T-cell (primary cell): ENCODE results near the gene C2CD3. TPM values are rescaled to one million over a fixed set of nuclear protein-coding genes. Genes with fewer than 3 reads are reported as not detected.
A peak's percentile ranks its signal among the peaks of the same experiment; 100 is the strongest.

Experiments used
- ATAC-seq, 4 experiments: fragments of 200-7000 bp in 3 of 4; fragments of 150-1000 bp in 1 of 4; cut with Tn5 transposase; replicated peaks in 1 of 4; 1 replicate in 3 of 4; 2 replicates in 1 of 4; pipeline ENCODE4 v1.10.0; 2021; ENCODE audit warnings: moderate library complexity in 3 of 4, mild to moderate bottlenecking in 2 of 4, moderate number of reproducible peaks in 1 of 4
- CTCF ChIA-PET, 2 donors: fragments of 300-600 bp; sonication (Branson Sonifier 250); formaldehyde crosslinking; loops; one replicate each; lab custom pipeline; 2022; ENCODE audit warnings: antibody characterized with exemption in 2 of 2; lab: Charles Lee
- POLR2A ChIA-PET, 2 donors: fragments of 300-600 bp; sonication (Branson Sonifier 250); formaldehyde crosslinking; loops; one replicate each; lab custom pipeline; 2022; ENCODE audit warnings: antibody characterized with exemption in 2 of 2; lab: Charles Lee
- DNase-seq, 35 experiments: peaks; one replicate each; pipeline versions ENCODE4 v3.0.0 to v3.0.0-alpha.2; 2013 to 2023
- H3K27ac ChIP-seq: one replicate; pipeline ENCODE4 v1.5.1; 2013; ENCODE audit warnings: low read length
- H3K27me3 ChIP-seq, 2 experiments: replicated peaks in 1 of 2; 1 replicate in 1 of 2; 2 replicates in 1 of 2; pipeline versions ENCODE4 v1.6.1 to v1.7.0; 2013; ENCODE audit warnings: low read length in 1 of 2, mixed read lengths in 1 of 2; ENCODE audit not compliant: control insufficient read depth in 2 of 2, insufficient read depth in 2 of 2; ENCODE audit errors: extremely low read depth in 1 of 2
- H3K36me3 ChIP-seq, 2 donors: 1 replicate in 1 of 2; 2 replicates in 1 of 2; pipeline versions ENCODE4 v1.6.1 to v1.7.0; 2013; ENCODE audit warnings: low read length in 1 of 2; ENCODE audit not compliant: control insufficient read depth in 2 of 2, insufficient read depth in 1 of 2; ENCODE audit errors: extremely low read depth in 1 of 2
- H3K4me1 ChIP-seq, 2 experiments: 1 replicate in 1 of 2; 2 replicates in 1 of 2; pipeline versions ENCODE4 v1.6.1 to v1.7.0; 2013; ENCODE audit warnings: low read length in 2 of 2, mixed read lengths in 1 of 2; ENCODE audit not compliant: insufficient read depth in 2 of 2, control insufficient read depth in 1 of 2; ENCODE audit errors: extremely low read depth in 1 of 2
- H3K4me3 ChIP-seq, 2 donors: 1 replicate in 1 of 2; 2 replicates in 1 of 2; pipeline versions ENCODE4 v1.5.1 to v1.7.0; 2013; ENCODE audit warnings: mild to moderate bottlenecking in 2 of 2, low read length in 1 of 2, moderate library complexity in 1 of 2; ENCODE audit not compliant: control insufficient read depth in 1 of 2; ENCODE audit errors: extremely low read depth in 1 of 2
- H3K9me3 ChIP-seq: 2 replicates; pipeline ENCODE4 v1.7.0; 2013
- H3K27ac Mint-ChIP-seq, 2 donors: one replicate each; pipeline ENCODE4 v1.8.0; 2020 to 2021; ENCODE audit warnings: mild to moderate bottlenecking in 2 of 2, mixed read lengths in 2 of 2
- H3K27me3 Mint-ChIP-seq, 2 donors: one replicate each; pipeline ENCODE4 v1.8.0; 2021 to 2022; ENCODE audit warnings: mixed read lengths in 2 of 2
- H3K36me3 Mint-ChIP-seq: one replicate; pipeline ENCODE4 v1.8.0; 2021; ENCODE audit warnings: mixed read lengths
- H3K4me1 Mint-ChIP-seq, 3 donors: one replicate each; pipeline ENCODE4 v1.8.0; 2020 to 2022; ENCODE audit warnings: mixed read lengths in 3 of 3, mild to moderate bottlenecking in 1 of 3
- H3K4me3 Mint-ChIP-seq, 3 donors: one replicate each; pipeline ENCODE4 v1.8.0; 2020 to 2022; ENCODE audit warnings: mild to moderate bottlenecking in 3 of 3, mixed read lengths in 3 of 3, moderate library complexity in 3 of 3
- H3K9me3 Mint-ChIP-seq, 3 donors: one replicate each; pipeline ENCODE4 v1.8.0; 2020 to 2022; ENCODE audit warnings: mixed read lengths in 3 of 3
- WGBS: methylation state at CpG from one replicate; pipeline ENCODE4 v1.1.5; 2013; ENCODE audit warnings: missing lambda C conversion rate; ENCODE audit not compliant: insufficient coverage; 5-methylcytosine and 5-hydroxymethylcytosine counted together
- total RNA-seq, 35 experiments: library from RNA in 6 of 35; stranded (reverse) in 6 of 35; fragments of 120-200 nt in 1 of 35; gene quantifications; one replicate each; pipeline versions ENCODE4 v1.2.1 to v1.2.4 and lab custom pipeline; 2013 to 2026

Gene C2CD3
- total RNA-seq, 5 donors from 2014 or later (not counting 1 experiment from before 2014, with no cell fraction given), result 37.0 to 47.7 (median 41.0) TPM

GRCh38 chr11:74013141-74013540 lies 157.7 kb downstream of the C2CD3 start:
- peaks cover 63 to 85% of the 10 kb centered on the region in 2 experiments for H3K4me1 ChIP-seq
- Mint-ChIP-seq H3K27ac (peak overlapping the region; percentile 94 to 97), H3K9me3 (no peaks in the 10 kb centered on the region), H3K4me1 (peaks cover 81 to 94% (median 89%) of the 10 kb centered on the region in 3 donors), H3K36me3 (peaks cover 21% of the 10 kb centered on the region), H3K4me3 (peak overlapping the region in 1 of 3 donors; percentile 66), H3K27me3 (no peaks in the 10 kb centered on the region)
- POLR2A ChIA-PET, result interaction anchor here (0.6 to 3.4 kb wide), 3 partner anchors 18 to 47 kb away, joined by 5 to 24 read pairs (median 6); no protein-coding TSS in a partner anchor
- CTCF ChIA-PET, result interaction anchor here in 1 of 2 donors (1.4 kb wide), 1 partner anchor 33 kb away, joined by 6 read pairs; no protein-coding TSS in a partner anchor
- DNase-seq, result no peak
- peak overlapping the region; percentile 81 for H3K27ac ChIP-seq
- H3K4me3 ChIP-seq, result no peak overlapping the region
- H3K27me3 ChIP-seq, result no peaks in the 10 kb centered on the region
- 100% methylated on average over 6 of the region's 8 CpGs for WGBS
- H3K9me3 ChIP-seq, result no peaks in the 10 kb centered on the region
- ATAC-seq, result no peak
- peaks cover 9 to 10% of the 10 kb centered on the region in 2 donors for H3K36me3 ChIP-seq

- 92% methylated on average over 4 of the region's 14 CpGs for WGBS
- Mint-ChIP-seq H3K4me3 (peak overlapping the region in 2 of 3 donors; percentile 10 to 66), H3K27me3 (no peaks in the 10 kb centered on the region), H3K4me1 (peaks cover 89 to 98% (median 98%) of the 10 kb centered on the region in 3 donors), H3K27ac (peak overlapping the region; percentile 94 to 97), H3K36me3 (peaks cover 15% of the 10 kb centered on the region), H3K9me3 (no peaks in the 10 kb centered on the region)
- no peaks in the 10 kb centered on the region for H3K27me3 ChIP-seq
- peak overlapping the region in 1 of 2 donors; percentile 25 for H3K4me3 ChIP-seq
- H3K9me3 ChIP-seq, result no peaks in the 10 kb centered on the region
- ChIA-PET CTCF (interaction anchor here (0.6 to 1.4 kb wide), 3 partner anchors 17 to 71 kb away, joined by 3 to 7 read pairs (median 3); no protein-coding TSS in a partner anchor), POLR2A (interaction anchor here (0.6 to 3.4 kb wide), 10 partner anchors 10 to 704 kb away, joined by 3 to 24 read pairs (median 4); partner anchors contain the start of gene UCP2 (in 1 of the 2))
- H3K27ac ChIP-seq, result peak overlapping the region; percentile 81
- H3K36me3 ChIP-seq, result peaks cover 4 to 10% of the 10 kb centered on the region in 2 donors
- ATAC-seq (no peak), DNase-seq (no peak)
- H3K4me1 ChIP-seq, result peaks cover 71 to 92% of the 10 kb centered on the region in 2 experiments
Measured at GRCh38 chr11:74012074-74012809, 158.6 kb downstream of the C2CD3 start.

- no peaks in the 10 kb centered on the region for H3K27me3 ChIP-seq
- Mint-ChIP-seq H3K27ac (peak overlapping the region; percentile 94 to 97), H3K9me3 (no peaks in the 10 kb centered on the region), H3K27me3 (no peaks in the 10 kb centered on the region), H3K36me3 (peaks cover 10% of the 10 kb centered on the region), H3K4me3 (peak overlapping the region; percentile 39 to 66 (median 59)), H3K4me1 (peaks cover 89 to 97% (median 96%) of the 10 kb centered on the region in 3 donors)
- ATAC-seq (peak; percentile 60 to 80 (median 63)), DNase-seq (peak in 19 of 35 experiments; percentile 14 to 70 (median 32))
- H3K9me3 ChIP-seq, result no peaks in the 10 kb centered on the region
- CTCF ChIA-PET, result interaction anchor here (0.6 to 1.4 kb wide), 3 partner anchors 16 to 70 kb away, joined by 3 to 7 read pairs (median 3); no protein-coding TSS in a partner anchor
- H3K4me1 ChIP-seq, result peaks cover 72 to 98% of the 10 kb centered on the region in 2 experiments
- peak overlapping the region; percentile 81 for H3K27ac ChIP-seq
- POLR2A ChIA-PET, result interaction anchor here (0.6 to 3.4 kb wide), 11 partner anchors 9 to 703 kb away, joined by 3 to 24 read pairs (median 4); partner anchors contain the start of gene UCP2 (in 1 of the 2)
- peaks cover under 1 to 7% of the 10 kb centered on the region in 2 donors for H3K36me3 ChIP-seq
- 0% methylated on average over 1 of the region's 8 CpGs for WGBS
- peak overlapping the region in 1 of 2 donors; percentile 25 for H3K4me3 ChIP-seq
Measured at GRCh38 chr11:74011360-74012073, 159.3 kb downstream of the C2CD3 start.

GRCh38 chr11:74010306-74011300 lies 160.2 kb downstream of the C2CD3 start:
- Histone ChIP-seq H3K27me3 (no peaks in the 10 kb centered on the region), H3K9me3 (no peaks in the 10 kb centered on the region), H3K27ac (peak overlapping the region; percentile 81), H3K4me1 (peaks cover 81 to 98% of the 10 kb centered on the region in 2 experiments), H3K4me3 (peak overlapping the region in 1 of 2 donors; percentile 27), H3K36me3 (peaks cover 0 to 3% of the 10 kb centered on the region in 2 donors)
- DNase-seq (no peak), ATAC-seq (no peak)
- 82% methylated on average over 2 of the region's 9 CpGs for whole genome bisulfite sequencing
- CTCF ChIA-PET, result interaction anchor here (0.6 to 1.4 kb wide), 7 partner anchors 8 to 46 kb away, joined by 3 to 7 read pairs (median 3); no protein-coding TSS in a partner anchor
- Mint-ChIP-seq H3K4me3 (peak overlapping the region in 2 of 3 donors; percentile 4 to 66), H3K9me3 (no peaks in the 10 kb centered on the region), H3K27ac (peak overlapping the region; percentile 94 to 97), H3K36me3 (peaks cover 5% of the 10 kb centered on the region), H3K4me1 (peaks cover 89 to 97% (median 96%) of the 10 kb centered on the region in 3 donors), H3K27me3 (no peaks in the 10 kb centered on the region)
- POLR2A ChIA-PET, result interaction anchor here (0.6 to 3.4 kb wide), 10 partner anchors 15 to 297 kb away, joined by 3 to 24 read pairs (median 4); partner anchors contain the start of gene UCP2 (in 1 of the 2)

GRCh38 chr11:74009675-74010305 lies 161.0 kb downstream of the C2CD3 start:
- peak overlapping the region; percentile 94 to 97 for H3K27ac Mint-ChIP-seq
- no peak for ATAC-seq

More at GRCh38 chr11:74009675-74010305, 161.0 kb downstream of the C2CD3 start:
- no peaks in the 10 kb centered on the region for H3K9me3 ChIP-seq
- ChIA-PET POLR2A (interaction anchor here (0.6 to 3.4 kb wide), 5 partner anchors 15 to 132 kb away, joined by 3 to 24 read pairs (median 3); no protein-coding TSS in a partner anchor), CTCF (interaction anchor here (0.6 to 1.0 kb wide), 6 partner anchors 9 to 46 kb away, joined by 3 to 4 read pairs (median 3); no protein-coding TSS in a partner anchor)
- Mint-ChIP-seq H3K36me3 (peaks cover 5% of the 10 kb centered on the region), H3K27me3 (no peaks in the 10 kb centered on the region), H3K4me1 (peaks cover 89 to 97% (median 96%) of the 10 kb centered on the region in 3 donors), H3K9me3 (no peaks in the 10 kb centered on the region), H3K4me3 (peak overlapping the region in 1 of 3 donors; percentile 66)
- no peaks in the 10 kb centered on the region for H3K27me3 ChIP-seq
- peak overlapping the region; percentile 81 for H3K27ac ChIP-seq
- no peak for DNase-seq
- no peaks in the 10 kb centered on the region for H3K36me3 ChIP-seq
- H3K4me3 ChIP-seq, result no peak overlapping the region
- no CpG with 5 or more reads among the region's 5 CpGs for WGBS
- H3K4me1 ChIP-seq, result peaks cover 79 to 99% of the 10 kb centered on the region in 2 experiments
